GM03348 (cell line): Measurements from ENCODE around the gene RAB4A.
"Not testable (repeated sequence)": the region's sequence is repeated elsewhere in the genome, so short reads cannot be mapped to it uniquely, and the experiment has no call there.

Source experiments
- DNase-seq: peaks from one replicate; pipeline ENCODE4 v3.0.0; 2012; ENCODE audit warnings: low spot score

RAB4A gene

GRCh38 chr1:229298420-229298819 is 27.5 kb downstream of the RAB4A start:
- DNase-seq, result no peak

DNA sequence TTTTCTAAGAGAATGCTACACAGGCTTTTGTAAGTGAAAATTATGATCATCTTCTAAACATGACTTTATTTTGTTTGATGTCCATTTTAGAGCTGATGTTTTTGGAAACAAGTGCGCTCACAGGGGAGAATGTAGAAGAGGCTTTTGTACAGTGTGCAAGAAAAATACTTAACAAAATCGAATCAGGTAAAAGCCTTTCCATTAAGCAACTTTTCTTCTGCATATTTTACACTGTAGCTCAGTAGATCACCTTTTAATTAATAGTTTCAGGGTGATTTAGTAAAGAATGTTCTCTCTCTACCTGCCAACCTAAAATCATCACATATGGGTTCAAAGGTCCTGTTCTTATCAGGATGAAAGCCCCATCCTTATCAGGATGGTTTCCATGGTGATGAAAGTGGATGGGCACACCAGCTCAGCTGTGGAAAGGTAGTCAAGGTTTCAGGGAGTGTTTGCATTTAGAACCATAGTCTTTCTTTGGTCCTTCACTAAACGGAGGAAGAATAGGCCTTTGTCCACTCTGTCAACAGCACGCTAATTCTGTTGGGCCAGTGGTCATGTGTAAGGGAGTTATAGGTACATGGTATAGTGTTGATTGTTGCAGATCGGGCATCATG is 28.1 kb downstream of the RAB4A start:
- no peak for DNase-seq

GRCh38 chr1:229300099-229300757 is 29.3 kb downstream of the RAB4A start:
- DNase-seq, result no peak

DNA sequence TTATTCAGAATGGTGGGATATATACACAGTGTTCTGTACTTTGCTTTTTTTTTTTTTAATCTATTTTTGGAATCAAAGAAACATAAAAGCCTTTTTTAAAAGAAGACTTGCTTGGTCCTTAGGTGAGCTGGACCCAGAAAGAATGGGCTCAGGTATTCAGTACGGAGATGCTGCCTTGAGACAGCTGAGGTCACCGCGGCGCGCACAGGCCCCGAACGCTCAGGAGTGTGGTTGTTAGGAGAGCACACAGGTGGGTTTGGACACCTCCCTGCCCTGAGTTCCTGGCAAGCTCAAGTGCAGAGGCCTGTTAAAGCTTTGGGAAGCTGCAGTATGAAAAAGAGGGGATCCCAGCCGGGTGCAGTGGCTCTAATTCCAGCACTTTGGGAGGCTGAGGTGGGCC is 31.8 kb downstream of the RAB4A start:
- DNase-seq, result no peak

GRCh38 chr1:229303855-229304254 is 32.9 kb downstream of the RAB4A start:
- no peak for DNase-seq

DNA sequence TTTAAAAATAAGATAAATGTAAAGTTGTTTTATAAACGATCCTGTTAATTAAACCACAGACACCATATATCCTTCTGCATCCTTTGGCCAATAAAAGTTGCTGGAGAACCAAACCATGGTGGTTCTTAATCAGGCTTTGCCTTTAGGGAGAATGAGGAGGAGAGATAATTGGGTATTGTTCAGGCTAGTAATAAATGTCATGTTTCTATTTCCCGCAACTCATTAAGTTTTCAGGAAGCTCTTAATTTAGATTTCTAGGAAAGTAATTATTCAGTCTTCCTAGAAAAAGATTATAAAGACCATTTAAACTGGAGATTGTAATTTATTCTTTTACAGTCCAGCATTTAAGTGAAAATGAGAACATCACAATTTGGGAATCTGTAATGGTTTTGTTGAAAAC is 34.5 kb downstream of the RAB4A start:
- no peak for DNase-seq

GRCh38 chr1:229309074-229309473 is 38.2 kb downstream of the RAB4A start:
- no peak for DNase-seq

DNA sequence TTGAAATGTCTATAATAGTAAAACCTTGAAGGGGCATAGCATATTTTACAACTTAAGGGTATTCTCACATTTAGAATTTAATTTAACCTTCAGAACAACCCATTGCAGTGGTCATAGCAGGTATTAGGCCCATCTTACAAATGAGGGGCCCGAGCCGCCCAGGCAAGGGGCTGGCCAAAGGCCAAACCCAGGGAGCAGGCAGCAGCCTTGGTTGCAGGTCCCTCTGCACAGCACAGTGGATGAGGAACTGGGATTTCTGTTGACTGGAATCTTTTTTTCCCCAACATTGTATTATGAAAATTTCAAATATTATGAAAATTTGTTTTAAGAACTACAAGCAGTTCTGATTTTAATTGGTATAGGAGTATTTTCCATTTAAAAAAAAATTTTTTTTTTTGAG is 38.8 kb downstream of the RAB4A start:
- no peak for DNase-seq

- DNase-seq, result no peak
Measured at GRCh38 chr1:229310833-229311232, 39.9 kb downstream of the RAB4A start.

GRCh38 chr1:229316166-229316565 is 45.3 kb downstream of the RAB4A start:
- DNase-seq, result no peak

GRCh38 chr1:229318056-229318455 is 47.1 kb downstream of the RAB4A start:
- no peak for DNase-seq

DNA sequence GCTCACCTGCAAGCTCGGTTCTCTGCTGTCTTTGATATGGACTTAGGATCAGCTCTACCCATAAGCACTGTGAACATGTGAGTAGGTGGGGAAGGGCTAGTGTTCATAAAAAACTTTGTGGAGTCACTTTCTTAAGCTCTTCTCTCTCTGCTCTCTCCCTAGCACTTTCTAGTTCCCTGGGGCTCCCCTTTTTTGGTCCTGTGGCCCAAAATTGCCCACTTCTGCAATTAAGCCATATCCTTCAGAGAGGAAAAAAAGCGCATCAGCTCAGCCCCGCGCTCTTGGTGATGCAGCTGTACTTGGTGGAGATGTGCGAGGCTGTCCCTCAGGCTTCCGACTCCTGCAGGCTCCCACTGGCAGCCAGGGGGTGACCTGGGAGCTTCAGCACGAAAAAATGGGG is 48.6 kb downstream of the RAB4A start:
- no peak for DNase-seq

DNA sequence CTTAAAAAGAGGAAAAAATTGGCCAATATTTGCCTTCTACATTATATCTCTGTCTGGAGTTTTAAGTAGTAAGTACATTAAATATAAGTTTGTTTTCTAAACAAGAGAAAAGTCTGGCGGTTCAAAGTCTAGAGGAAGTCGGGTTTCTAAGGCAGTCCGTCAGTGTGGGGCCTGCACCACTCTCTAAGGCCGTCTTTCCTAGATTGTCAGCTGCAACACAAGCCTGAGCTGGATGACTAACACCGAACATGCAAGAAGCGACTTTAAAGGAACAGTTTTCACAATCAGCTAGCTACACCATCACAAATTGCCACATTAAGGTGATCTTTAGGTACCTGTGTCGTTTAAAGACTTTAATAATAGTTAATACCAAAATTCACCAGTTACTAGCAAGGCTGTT is 52.3 kb downstream of the RAB4A start:
- DNase-seq, result no peak

- DNase-seq, result no peak
Measured at GRCh38 chr1:229323885-229324553, 53.1 kb downstream of the RAB4A start.

DNA sequence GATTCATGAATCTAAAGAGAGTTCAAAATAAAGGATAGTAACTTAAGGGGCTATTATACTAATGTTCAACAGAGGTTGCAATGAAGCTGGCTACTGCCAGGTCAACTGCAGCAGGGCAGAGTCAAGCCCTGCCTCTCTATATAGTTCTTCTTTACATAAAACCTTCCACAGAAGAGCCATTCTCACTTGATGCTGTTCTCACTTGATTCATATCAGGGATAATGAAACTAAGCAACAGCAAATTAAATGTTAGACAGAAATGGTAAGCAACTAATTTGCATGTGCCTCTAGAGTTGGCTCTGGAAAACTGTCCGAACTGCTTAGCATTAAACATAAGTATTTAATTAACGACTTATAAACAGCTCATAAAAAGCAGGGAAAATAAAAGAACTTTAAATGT is 54.5 kb downstream of the RAB4A start:
- no peak for DNase-seq

GRCh38 chr1:229325853-229326487 is 55.1 kb downstream of the RAB4A start:
- DNase-seq, result no peak

- no peak for DNase-seq
Measured at GRCh38 chr1:229326601-229327000, 55.7 kb downstream of the RAB4A start.

DNA sequence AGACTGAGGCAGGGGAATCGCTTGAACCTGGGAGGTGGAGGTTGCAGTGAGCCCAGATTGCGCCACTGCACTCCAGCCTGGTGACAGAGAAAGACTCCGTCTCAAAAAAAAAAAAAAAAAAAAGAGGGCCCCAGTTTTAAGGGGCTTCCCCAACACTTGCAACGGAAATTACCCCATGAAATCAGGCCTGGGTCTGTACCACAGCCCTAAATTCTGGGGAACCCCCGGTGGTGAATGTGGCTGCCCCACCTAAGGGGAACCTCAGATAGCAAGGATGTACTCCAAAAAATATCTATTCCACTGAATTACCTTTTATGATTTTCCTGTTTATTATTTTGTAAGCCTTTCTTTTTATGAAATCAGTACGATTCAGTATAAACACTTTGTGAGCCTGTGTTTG is 56.9 kb downstream of the RAB4A start:
- not testable (repeated sequence) for DNase-seq

DNA sequence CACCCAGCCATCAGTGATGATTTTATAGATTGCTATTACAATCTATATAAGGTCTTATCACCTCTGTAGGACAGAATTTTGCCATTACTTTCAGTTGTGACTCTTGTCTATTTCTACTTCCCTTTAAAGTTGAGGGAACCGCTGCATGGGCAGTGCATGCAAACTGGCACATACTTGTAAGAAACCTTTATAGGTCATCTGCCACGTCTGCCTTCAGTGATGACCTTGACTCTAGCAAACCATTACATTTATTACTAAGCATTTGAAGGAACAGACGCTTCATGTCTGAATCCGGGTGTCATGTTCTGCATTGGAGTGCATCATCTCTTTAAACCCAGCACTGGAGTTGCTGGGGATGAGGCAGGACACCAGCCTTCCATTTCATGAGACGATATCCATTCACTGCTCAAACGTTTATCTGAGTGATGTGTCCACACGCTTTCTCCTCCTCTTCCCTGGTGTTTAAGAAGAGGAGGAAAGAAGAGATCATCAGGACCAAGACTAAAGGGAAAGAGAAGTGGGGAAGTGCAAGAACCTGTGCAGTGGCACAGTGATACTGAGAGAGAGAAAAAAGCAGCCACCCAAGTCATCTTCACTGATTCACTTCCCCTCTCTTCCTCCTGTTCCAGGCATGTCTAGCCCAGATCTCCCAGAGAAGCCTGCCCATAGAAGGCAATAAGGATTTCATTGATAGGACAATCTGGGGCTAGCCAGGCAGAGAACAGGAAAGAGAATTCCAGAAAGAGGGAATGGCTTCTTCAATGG is 57.9 kb downstream of the RAB4A start:
- no peak for DNase-seq

- DNase-seq, result no peak
Measured at GRCh38 chr1:229334269-229334668, 63.4 kb downstream of the RAB4A start.

DNA sequence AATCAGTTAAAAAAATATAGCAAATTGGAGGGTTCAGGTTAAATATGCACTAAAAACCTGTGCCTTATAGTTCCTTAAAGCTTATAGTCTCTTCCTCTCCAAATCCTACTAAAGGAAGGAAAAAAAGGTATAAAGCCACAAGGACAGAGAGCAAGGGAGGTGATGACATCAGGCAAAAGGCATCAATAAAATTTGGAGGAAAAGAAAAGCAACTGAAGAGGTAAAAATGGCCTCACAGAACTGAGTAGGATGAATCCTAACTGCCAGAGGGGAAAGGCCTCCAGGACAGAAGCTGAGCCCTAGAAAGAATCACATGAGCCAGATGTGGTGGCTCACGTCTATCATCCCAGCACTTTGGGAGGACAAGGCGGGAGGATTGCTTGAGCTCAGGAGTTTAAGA is 63.8 kb downstream of the RAB4A start:
- DNase-seq, result no peak

DNA sequence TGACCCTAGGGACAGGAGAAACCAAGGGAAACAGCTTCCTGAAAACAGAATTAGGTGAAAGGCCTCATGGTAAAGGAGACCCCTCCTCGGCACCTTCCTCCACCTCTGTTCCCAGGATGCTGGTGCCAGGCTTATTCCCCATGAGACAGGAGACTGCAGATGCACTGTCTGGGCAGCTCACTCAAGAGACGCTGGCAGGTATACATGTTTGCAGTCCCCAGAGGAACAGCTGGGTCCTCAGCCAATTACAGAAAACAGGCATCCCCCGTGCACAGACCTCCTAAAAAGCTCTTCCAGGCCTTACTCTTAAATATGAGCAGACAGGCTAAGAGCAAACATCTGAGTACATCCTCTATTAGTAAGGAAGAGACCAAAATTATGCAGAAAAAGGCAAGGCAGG is 65.4 kb downstream of the RAB4A start:
- DNase-seq, result no peak
